IPS DF 4.7 (cell line): Measurements from ENCODE around the gene SGMS1.
"Not testable (repeated sequence)": the region's sequence is repeated elsewhere in the genome, so short reads cannot be mapped to it uniquely, and the experiment has no call there.

ENCODE experiments used
- DNase-seq: peaks from one replicate; pipeline ENCODE4 v3.0.0-alpha.2; 2013; ENCODE audit warnings: low spot score; ENCODE audit errors: extremely low read depth

The SGMS1 gene

GRCh38 chr10:50540069-50540825, 83.5 kb downstream of the SGMS1 start:
- no peak for DNase-seq

GRCh38 chr10:50538555-50539398, 85.0 kb downstream of the SGMS1 start:
- DNase-seq: no peak

- no peak for DNase-seq
Observed at GRCh38 chr10:50536617-50537240, 87.0 kb downstream of the SGMS1 start.

- not testable (repeated sequence) for DNase-seq
Observed at GRCh38 chr10:50534748-50535376, 88.9 kb downstream of the SGMS1 start.

GRCh38 chr10:50533296-50533695, 90.5 kb downstream of the SGMS1 start:
- DNase-seq: no peak

GRCh38 chr10:50531388-50532077, 92.2 kb downstream of the SGMS1 start:
- DNase-seq: no peak

GRCh38 chr10:50529660-50530059, 94.1 kb downstream of the SGMS1 start:
- DNase-seq: no peak

GRCh38 chr10:50528206-50528605, 95.5 kb downstream of the SGMS1 start:
- no peak for DNase-seq

GRCh38 chr10:50527442-50528043, 96.2 kb downstream of the SGMS1 start:
- no peak for DNase-seq

- no peak for DNase-seq
Observed at GRCh38 chr10:50526185-50526584, 97.6 kb downstream of the SGMS1 start.

- DNase-seq: no peak
Observed at GRCh38 chr10:50523357-50523756, 100.4 kb downstream of the SGMS1 start.

GRCh38 chr10:50522908-50523307, 100.8 kb downstream of the SGMS1 start:
- DNase-seq: no peak

GRCh38 chr10:50520115-50520514, 103.6 kb downstream of the SGMS1 start:
- DNase-seq: no peak

- no peak for DNase-seq
Observed at GRCh38 chr10:50517626-50518025, 106.1 kb downstream of the SGMS1 start.

GRCh38 chr10:50516171-50516570, 107.6 kb downstream of the SGMS1 start:
- no peak for DNase-seq

- DNase-seq: no peak
Observed at GRCh38 chr10:50515420-50515819, 108.3 kb downstream of the SGMS1 start.

- DNase-seq: no peak
Observed at GRCh38 chr10:50514995-50515394, 108.8 kb downstream of the SGMS1 start.

- no peak for DNase-seq
Observed at GRCh38 chr10:50513956-50514355, 109.8 kb downstream of the SGMS1 start.

- no peak for DNase-seq
Observed at GRCh38 chr10:50512743-50513416, 110.9 kb downstream of the SGMS1 start.

- DNase-seq: no peak
Observed at GRCh38 chr10:50512214-50512595, 111.6 kb downstream of the SGMS1 start.
